GM12801 (cell line): ENCODE results near the gene HLA-DQB2.

Experiments
- CTCF ChIP-seq: IDR thresholded peaks from one replicate; pipeline ENCODE4 v1.5.1; 2011; ENCODE audit warnings: control low read depth; ENCODE audit not compliant: insufficient read length; ENCODE audit errors: extremely low read depth

HLA-DQB2 gene

GRCh38 chr6:32764048-32764447, 716 bp upstream of the HLA-DQB2 start:
- no peak for TF ChIP-seq CTCF

DNA sequence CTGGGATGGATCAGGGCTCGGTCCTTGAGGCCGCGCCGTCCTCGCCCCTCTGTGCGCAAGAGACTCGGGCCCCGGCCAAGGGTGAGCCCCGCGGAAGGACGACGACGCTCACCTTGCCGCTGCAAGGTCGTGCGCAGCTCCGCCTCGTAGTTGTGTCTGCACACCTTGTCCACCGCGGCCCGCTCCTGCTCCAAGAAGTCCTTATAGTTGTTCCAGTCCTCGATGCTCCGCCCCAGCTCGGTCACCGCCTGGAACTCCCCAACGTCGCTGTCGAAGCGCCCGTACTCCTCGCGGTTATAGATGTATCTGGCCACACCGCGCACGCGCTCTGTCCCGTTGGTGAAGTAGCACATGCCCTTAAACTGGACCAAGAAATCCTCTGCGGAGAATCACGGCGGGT, 1.8 kb downstream of the HLA-DQB2 start:
- TF ChIP-seq CTCF, result no peak

GRCh38 chr6:32761072-32761471, 2.3 kb downstream of the HLA-DQB2 start:
- TF ChIP-seq CTCF, result no peak

GRCh38 chr6:32759669-32760068, 3.7 kb downstream of the HLA-DQB2 start:
- TF ChIP-seq CTCF, result no peak

DNA sequence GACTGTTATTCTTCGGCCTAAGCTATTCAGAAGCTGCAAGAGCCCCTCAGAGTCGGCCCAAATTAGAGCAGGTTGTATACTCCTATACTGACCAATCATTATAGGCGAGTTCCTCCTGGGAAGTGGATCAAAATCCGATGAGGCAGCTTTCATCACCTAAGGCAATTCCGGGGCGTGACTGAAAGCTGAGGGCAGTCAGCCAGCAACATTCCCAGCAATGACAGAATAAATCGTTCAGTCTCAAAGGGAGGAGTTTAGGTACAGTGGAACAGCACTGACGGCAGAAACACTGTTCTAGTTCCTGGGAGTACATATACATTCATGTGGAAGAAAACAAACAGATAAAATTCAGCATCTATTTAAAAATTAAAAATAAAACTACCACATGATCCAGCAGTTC, 10.8 kb downstream of the HLA-DQB2 start:
- TF ChIP-seq CTCF, result no peak

- no peak for TF ChIP-seq CTCF
Measured at GRCh38 chr6:32744776-32745175, 18.6 kb downstream of the HLA-DQB2 start.

DNA sequence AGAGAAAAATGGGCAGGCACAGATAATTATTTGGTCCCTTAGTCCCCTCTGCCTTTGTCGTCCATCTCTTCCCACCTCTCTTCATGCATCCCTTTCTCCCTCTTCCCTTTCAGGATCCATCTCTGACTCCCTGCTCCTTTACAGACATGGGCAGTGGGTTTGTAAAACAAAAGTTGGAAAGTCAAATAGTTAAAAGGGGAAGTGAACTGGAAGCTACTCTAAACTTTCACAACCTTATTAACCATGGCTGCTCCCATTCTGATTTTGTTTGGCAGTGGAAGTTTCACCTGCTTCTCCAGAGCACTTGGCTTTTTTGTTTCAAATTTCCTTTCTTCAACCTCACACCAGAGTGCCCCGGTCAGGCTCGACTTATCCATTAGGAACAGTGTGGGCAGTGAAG, 21.0 kb downstream of the HLA-DQB2 start:
- no peak for TF ChIP-seq CTCF
